H9 (cell line): ENCODE data around the gene ANGEL1. TPM values are rescaled to one million over a fixed set of nuclear protein-coding genes. Genes with fewer than 3 reads are reported as not detected.

Source experiments
- DNase-seq: peaks from one replicate; pipeline ENCODE4 v3.0.0-alpha.2; 2017
- H2AFZ ChIP-seq: one replicate; pipeline ENCODE4 v1.6.1; 2013; ENCODE audit warnings: mild to moderate bottlenecking, low read length, control low read depth, moderate library complexity
- H2AK5ac ChIP-seq: 2 replicates; pipeline ENCODE4 v1.6.1; 2013; ENCODE audit warnings: low read length, control low read depth, mixed read lengths; ENCODE audit not compliant: insufficient read length
- H2BK120ac ChIP-seq: one replicate; pipeline ENCODE4 v1.6.1; 2013; ENCODE audit warnings: low read depth, mild to moderate bottlenecking, low read length, control low read depth, inconsistent platforms; ENCODE audit not compliant: poor library complexity, severe bottlenecking
- H2BK12ac ChIP-seq: 2 replicates; pipeline ENCODE4 v1.6.1; 2013; ENCODE audit warnings: low read length, control low read depth, mixed read lengths, low read depth; ENCODE audit not compliant: insufficient read length
- H2BK15ac ChIP-seq: 2 replicates; pipeline ENCODE4 v1.6.1; 2013; ENCODE audit warnings: low read depth, low read length, control low read depth
- H2BK20ac ChIP-seq: one replicate; pipeline ENCODE4 v1.6.1; 2013; ENCODE audit warnings: low read depth, mild to moderate bottlenecking, low read length, control low read depth, inconsistent platforms; ENCODE audit not compliant: poor library complexity, severe bottlenecking
- H2BK5ac ChIP-seq: 2 replicates; pipeline ENCODE4 v1.6.1; 2013; ENCODE audit warnings: low read length, control low read depth, mixed read lengths; ENCODE audit not compliant: insufficient read length
- H3K14ac ChIP-seq: 2 replicates; pipeline ENCODE4 v1.6.1; 2013; ENCODE audit warnings: low read length, control low read depth; ENCODE audit not compliant: insufficient read depth
- H3K18ac ChIP-seq: 2 replicates; pipeline ENCODE4 v1.6.1; 2013; ENCODE audit warnings: low read depth, mild to moderate bottlenecking, mixed read lengths, low read length, control low read depth; ENCODE audit not compliant: insufficient read length
- H3K23ac ChIP-seq: 2 replicates; pipeline ENCODE4 v1.6.1; 2013; ENCODE audit warnings: low read length, control low read depth, mixed read lengths, low read depth; ENCODE audit not compliant: insufficient read length
- H3K23me2 ChIP-seq: 2 replicates; pipeline ENCODE4 v1.6.1; 2013; ENCODE audit warnings: low read depth, mild to moderate bottlenecking, mixed read lengths, low read length, control low read depth; ENCODE audit not compliant: insufficient read length, poor library complexity, severe bottlenecking
- H3K27ac ChIP-seq: 2 replicates; pipeline ENCODE4 v1.5.1; 2013; ENCODE audit warnings: low read length, control low read depth, mixed read lengths, low read depth; ENCODE audit not compliant: insufficient read length
- H3K27me3 ChIP-seq: 2 replicates; pipeline ENCODE4 v1.6.1; 2013; ENCODE audit warnings: low read length, control low read depth, inconsistent platforms; ENCODE audit not compliant: insufficient read depth
- H3K4ac ChIP-seq: 2 replicates; pipeline ENCODE4 v1.6.1; 2013; ENCODE audit warnings: low read depth, mild to moderate bottlenecking, control low read depth, inconsistent platforms, low read length, moderate library complexity
- H3K4me1 ChIP-seq: 2 replicates; pipeline ENCODE4 v1.6.1; 2013; ENCODE audit warnings: low read length, control low read depth, inconsistent platforms; ENCODE audit not compliant: insufficient read depth
- H3K4me2 ChIP-seq: 2 replicates; pipeline ENCODE4 v1.6.1; 2013; ENCODE audit warnings: low read length, control low read depth, mixed read lengths; ENCODE audit not compliant: insufficient read length, insufficient read depth
- H3K56ac ChIP-seq: 2 replicates; pipeline ENCODE4 v1.6.1; 2013; ENCODE audit warnings: low read depth, mild to moderate bottlenecking, mixed read lengths, low read length, control low read depth; ENCODE audit not compliant: insufficient read length
- H3K79me1 ChIP-seq: 2 replicates; pipeline ENCODE4 v1.6.1; 2013; ENCODE audit warnings: low read depth, mild to moderate bottlenecking, moderate library complexity, low read length, control low read depth, inconsistent platforms; ENCODE audit not compliant: insufficient read depth, poor library complexity, severe bottlenecking
- H3K79me2 ChIP-seq: 2 replicates; pipeline ENCODE4 v1.6.1; 2013; ENCODE audit warnings: low read length, control low read depth, inconsistent platforms; ENCODE audit not compliant: insufficient read depth
- H3K9ac ChIP-seq: 2 replicates; pipeline ENCODE4 v1.6.1; 2013; ENCODE audit warnings: low read length, control low read depth, mixed read lengths; ENCODE audit not compliant: insufficient read length; ENCODE audit errors: extremely low read depth
- H3K9me3 ChIP-seq: one replicate; pipeline ENCODE4 v1.6.1; 2013; ENCODE audit warnings: low read depth, low read length, inconsistent platforms; ENCODE audit not compliant: control insufficient read depth
- H3T11ph ChIP-seq: one replicate; pipeline ENCODE4 v1.6.1; 2013; ENCODE audit warnings: mild to moderate bottlenecking, low read length, control low read depth, inconsistent platforms
- H4K20me1 ChIP-seq: one replicate; pipeline ENCODE4 v1.6.1; 2013; ENCODE audit not compliant: control insufficient read depth, insufficient read length, insufficient read depth
- H4K5ac ChIP-seq: 2 replicates; pipeline ENCODE4 v1.6.1; 2013; ENCODE audit warnings: low read depth, mild to moderate bottlenecking, mixed read lengths, low read length, control low read depth; ENCODE audit not compliant: insufficient read length
- H4K8ac ChIP-seq: replicated peaks from 2 replicates; pipeline ENCODE4 v1.6.1; 2013; ENCODE audit warnings: low read length, control low read depth, mixed read lengths, low read depth; ENCODE audit not compliant: insufficient read length
- H4K91ac ChIP-seq: 2 replicates; pipeline ENCODE4 v1.6.1; 2013; ENCODE audit warnings: low read depth, mild to moderate bottlenecking, moderate library complexity, mixed read lengths, low read length, control low read depth; ENCODE audit not compliant: insufficient read length
- H3K27ac Mint-ChIP-seq, 3 experiments: 2 replicates in 2 of 3; 3 replicates in 1 of 3; pipeline ENCODE4 v1.8.0; 2020 to 2021; ENCODE audit warnings: mixed read lengths in 3 of 3, mild to moderate bottlenecking in 1 of 3, moderate library complexity in 1 of 3
- H3K27me3 Mint-ChIP-seq: 2 replicates; pipeline ENCODE4 v1.8.0; 2021; ENCODE audit warnings: low read depth, mild to moderate bottlenecking, moderate library complexity, mixed read lengths
- H3K36me3 Mint-ChIP-seq, 3 experiments: 2 replicates in 2 of 3; 3 replicates in 1 of 3; pipeline ENCODE4 v1.8.0; 2020 to 2021; ENCODE audit warnings: low read depth in 3 of 3, mixed read lengths in 3 of 3; ENCODE audit not compliant: insufficient read depth in 1 of 3
- H3K4me1 Mint-ChIP-seq, 2 experiments: 2 replicates each; pipeline ENCODE4 v1.8.0; 2020; ENCODE audit warnings: mixed read lengths in 2 of 2
- H3K4me3 Mint-ChIP-seq, 2 experiments: 2 replicates in 1 of 2; 3 replicates in 1 of 2; pipeline ENCODE4 v1.8.0; 2020 to 2021; ENCODE audit warnings: mild to moderate bottlenecking in 2 of 2, mixed read lengths in 2 of 2, moderate library complexity in 1 of 2
- H3K9me3 Mint-ChIP-seq, 2 experiments: 2 replicates in 1 of 2; 3 replicates in 1 of 2; pipeline ENCODE4 v1.8.0; 2020; ENCODE audit warnings: mild to moderate bottlenecking in 2 of 2, mixed read lengths in 2 of 2, moderate library complexity in 1 of 2
- whole genome bisulfite sequencing: extraction: QIAGEN DNeasy Blood & Tissue Kit; methylation state at CpG from one replicate; pipeline ENCODE4 v1.1.7; 2013; ENCODE audit warnings: missing lambda C conversion rate, low lambda C conversion rate, mixed read lengths; ENCODE audit not compliant: insufficient read length; ENCODE audit errors: extremely low coverage; 5-methylcytosine and 5-hydroxymethylcytosine counted together
- total RNA-seq: library from RNA; stranded (reverse); gene quantifications from 2 replicates; pipeline ENCODE4 v1.2.1, GENCODE V29; 2021
- TF ChIP-seq, protein P1 (sequence below): fragments of 200-600 bp; sonication (generic); conservative IDR thresholded peaks from 3 replicates; pipeline ENCODE4 v1.8.0; 2021; ENCODE audit warnings: antibody characterized with exemption, mild to moderate bottlenecking

Gene ANGEL1
- total RNA-seq, 1 experiment from 2014 or later: 21.5 TPM

- H3K4me2 ChIP-seq: no peak overlapping the region
- H2AK5ac ChIP-seq: no peak overlapping the region
- no CpG with 5 or more reads among the region's 2 CpGs for WGBS
- no peak overlapping the region for H2AFZ ChIP-seq
- H3K4me1 ChIP-seq: no peaks in the 10 kb centered on the region; the same call in 1 of the 2 replicates
- H3K27me3 Mint-ChIP-seq: peaks cover 4% of the 10 kb centered on the region
- no peaks in the 10 kb centered on the region for H3K9me3 Mint-ChIP-seq
- H3K23ac ChIP-seq: no peak overlapping the region
- no peaks in the 10 kb centered on the region for H3K9me3 ChIP-seq
- H2BK120ac ChIP-seq: no peak overlapping the region
- TF ChIP-seq, protein P1, sequence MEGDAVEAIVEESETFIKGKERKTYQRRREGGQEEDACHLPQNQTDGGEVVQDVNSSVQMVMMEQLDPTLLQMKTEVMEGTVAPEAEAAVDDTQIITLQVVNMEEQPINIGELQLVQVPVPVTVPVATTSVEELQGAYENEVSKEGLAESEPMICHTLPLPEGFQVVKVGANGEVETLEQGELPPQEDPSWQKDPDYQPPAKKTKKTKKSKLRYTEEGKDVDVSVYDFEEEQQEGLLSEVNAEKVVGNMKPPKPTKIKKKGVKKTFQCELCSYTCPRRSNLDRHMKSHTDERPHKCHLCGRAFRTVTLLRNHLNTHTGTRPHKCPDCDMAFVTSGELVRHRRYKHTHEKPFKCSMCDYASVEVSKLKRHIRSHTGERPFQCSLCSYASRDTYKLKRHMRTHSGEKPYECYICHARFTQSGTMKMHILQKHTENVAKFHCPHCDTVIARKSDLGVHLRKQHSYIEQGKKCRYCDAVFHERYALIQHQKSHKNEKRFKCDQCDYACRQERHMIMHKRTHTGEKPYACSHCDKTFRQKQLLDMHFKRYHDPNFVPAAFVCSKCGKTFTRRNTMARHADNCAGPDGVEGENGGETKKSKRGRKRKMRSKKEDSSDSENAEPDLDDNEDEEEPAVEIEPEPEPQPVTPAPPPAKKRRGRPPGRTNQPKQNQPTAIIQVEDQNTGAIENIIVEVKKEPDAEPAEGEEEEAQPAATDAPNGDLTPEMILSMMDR: no peak
- no peaks in the 10 kb centered on the region for H3K79me2 ChIP-seq
- no peaks in the 10 kb centered on the region for H3K27me3 ChIP-seq
- H2BK12ac ChIP-seq: no peak overlapping the region
- no peaks in the 10 kb centered on the region for H4K20me1 ChIP-seq
- no peak overlapping the region for H2BK20ac ChIP-seq
- no peaks in the 10 kb centered on the region for H3K36me3 Mint-ChIP-seq
- H2BK15ac ChIP-seq: no peak overlapping the region
- H3K4ac ChIP-seq: no peak overlapping the region
- H3K27ac Mint-ChIP-seq: no peak overlapping the region
- no peak overlapping the region for H4K5ac ChIP-seq
- H3K4me3 Mint-ChIP-seq: no peak overlapping the region
- H2BK5ac ChIP-seq: no peak overlapping the region
- no peak overlapping the region for H3K9ac ChIP-seq
- no peak overlapping the region for H3K56ac ChIP-seq
- no peak overlapping the region for H4K8ac ChIP-seq
- H3K27ac ChIP-seq: no peak overlapping the region
- no peak overlapping the region for H3T11ph ChIP-seq
- H3K18ac ChIP-seq: no peak overlapping the region
- no peaks in the 10 kb centered on the region for H3K23me2 ChIP-seq
- H3K4me1 Mint-ChIP-seq: peaks cover 30 to 42% of the 10 kb centered on the region in 2 experiments
- no peak overlapping the region for H3K14ac ChIP-seq
- H3K79me1 ChIP-seq: no peaks in the 10 kb centered on the region
- no peak for DNase-seq
- H4K91ac ChIP-seq: no peak overlapping the region
Measured at GRCh38 chr14:76833011-76833410, 20.3 kb upstream of the ANGEL1 start.
